HG02642 (cell line): ENCODE measurements around the gene GLUD2.

Experiments used
- ATAC-seq: cut with Tn5 transposase; IDR thresholded peaks from one replicate; pipeline ENCODE4 v1.9.1; 2021; ENCODE audit warnings: mild to moderate bottlenecking; ENCODE audit not compliant: unreplicated experiment, poor library complexity

GLUD2 gene

GRCh38 chrX:121093011-121093410 is 45.6 kb downstream of the GLUD2 start:
- no peak for ATAC-seq
